Suprapubic skin (tissue), 4 donors: Measurements from ENCODE around the gene RPTOR. TPM values are rescaled to one million over a fixed set of nuclear protein-coding genes. Genes with fewer than 3 reads are reported as not detected.

ENCODE experiments used
- DNase-seq, 2 donors: peaks; one replicate each; pipeline ENCODE4 v3.0.0-alpha.2; 2019; ENCODE audit warnings: low spot score in 2 of 2
- H3K27ac ChIP-seq: fragments of 200-600 bp; sonication (generic); one replicate; pipeline ENCODE4 v1.5.1; 2019
- H3K27me3 ChIP-seq: fragments of 200-600 bp; sonication (generic); one replicate; pipeline ENCODE4 v1.5.1; 2019
- H3K36me3 ChIP-seq: fragments of 200-600 bp; sonication (generic); one replicate; pipeline ENCODE4 v1.5.1; 2019
- H3K4me1 ChIP-seq: fragments of 200-600 bp; sonication (generic); one replicate; pipeline ENCODE4 v1.5.1; 2019
- H3K4me3 ChIP-seq: fragments of 200-600 bp; sonication (generic); one replicate; pipeline ENCODE4 v1.5.1; 2019; ENCODE audit warnings: mild to moderate bottlenecking
- H3K9me3 ChIP-seq: fragments of 200-600 bp; sonication (generic); one replicate; pipeline ENCODE4 v1.5.1; 2019
- CTCF ChIP-seq, 2 donors: fragments of 200-600 bp in 1 of 2; fragments of 450-650 bp in 1 of 2; sonication (generic) in 1 of 2; IDR thresholded peaks; one replicate each; pipeline ENCODE4 v1.5.1; 2016 to 2019; ENCODE audit warnings: antibody characterized with exemption in 2 of 2, mild to moderate bottlenecking in 1 of 2, moderate library complexity in 1 of 2
- EP300 ChIP-seq: sonication (generic); formaldehyde crosslinking; IDR thresholded peaks from one replicate; pipeline ENCODE4 v1.6.1; 2017; ENCODE audit warnings: antibody characterized with exemption
- POLR2A ChIP-seq, 2 donors: fragments of 450-650 bp; IDR thresholded peaks; one replicate each; pipeline ENCODE4 v1.6.1; 2017; ENCODE audit warnings: antibody characterized with exemption in 2 of 2, mild to moderate bottlenecking in 2 of 2, moderate library complexity in 2 of 2
- POLR2AphosphoS5 ChIP-seq, 3 donors: sonication (generic); formaldehyde crosslinking; IDR thresholded peaks; one replicate each; pipeline ENCODE4 v1.6.1; 2017; ENCODE audit warnings: antibody characterized with exemption in 3 of 3
- WGBS: methylation state at CpG from one replicate; pipeline ENCODE4 v1.1.5; 2018; 5-methylcytosine and 5-hydroxymethylcytosine counted together
- total RNA-seq, 4 donors: library from RNA; depleted of rRNA; stranded (reverse); fragments of >200 nt; gene quantifications; one replicate each; pipeline ENCODE4 v1.1.0, GENCODE V29; 2016

RPTOR gene
- total RNA-seq, 4 donors from 2014 or later, result 45.8 to 84.6 (median 53.0) TPM

GRCh38 chr17:80513892-80514291 lies 30.7 kb upstream of the RPTOR start:
- DNase-seq, result no peak
- TF ChIP-seq CTCF (IDR thresholded peaks at IDR 0.05) (no peak), POLR2A (IDR thresholded peaks at IDR 0.05) (no peak), POLR2AphosphoS5 (IDR thresholded peaks at IDR 0.05) (no peak), EP300 (no peak)
- no peak overlapping the region for H3K4me3 ChIP-seq
- no peak overlapping the region for H3K27ac ChIP-seq
- peaks cover 7% of the 10 kb centered on the region for H3K4me1 ChIP-seq
- no peaks in the 10 kb centered on the region for H3K36me3 ChIP-seq
- 66% methylated on average over 7 of the region's 10 CpGs for WGBS
- H3K27me3 ChIP-seq, result peaks cover 28% of the 10 kb centered on the region
- H3K9me3 ChIP-seq, result no peaks in the 10 kb centered on the region

- Histone ChIP-seq H3K4me1 (peaks cover 7% of the 10 kb centered on the region), H3K9me3 (no peaks in the 10 kb centered on the region), H3K4me3 (no peak overlapping the region), H3K27ac (no peak overlapping the region), H3K36me3 (no peaks in the 10 kb centered on the region), H3K27me3 (peaks cover 20% of the 10 kb centered on the region)
- TF ChIP-seq CTCF (IDR thresholded peaks at IDR 0.05) (no peak), EP300 (no peak), POLR2A (IDR thresholded peaks at IDR 0.05) (no peak), POLR2AphosphoS5 (IDR thresholded peaks at IDR 0.05) (no peak)
- no peak for DNase-seq
- 78% methylated on average over 16 of the region's 17 CpGs for WGBS
Observed at GRCh38 chr17:80516171-80516932, 28.3 kb upstream of the RPTOR start.

GRCh38 chr17:80517641-80518040 lies 27.0 kb upstream of the RPTOR start:
- 94% methylated on average over 3 of the region's 3 CpGs for WGBS
- no peak for DNase-seq
- H3K9me3 ChIP-seq, result no peaks in the 10 kb centered on the region
- no peak overlapping the region for H3K4me3 ChIP-seq
- H3K27ac ChIP-seq, result no peak overlapping the region
- TF ChIP-seq CTCF (IDR thresholded peaks at IDR 0.05) (no peak), POLR2AphosphoS5 (IDR thresholded peaks at IDR 0.05) (no peak), EP300 (no peak), POLR2A (IDR thresholded peaks at IDR 0.05) (no peak)
- peaks cover 4% of the 10 kb centered on the region for H3K4me1 ChIP-seq
- H3K27me3 ChIP-seq, result peaks cover 19% of the 10 kb centered on the region
- no peaks in the 10 kb centered on the region for H3K36me3 ChIP-seq

GRCh38 chr17:80518392-80518791 lies 26.2 kb upstream of the RPTOR start:
- H3K36me3 ChIP-seq, result no peaks in the 10 kb centered on the region
- no peaks in the 10 kb centered on the region for H3K9me3 ChIP-seq
- H3K4me1 ChIP-seq, result peaks cover under 1% of the 10 kb centered on the region
- TF ChIP-seq CTCF (IDR thresholded peaks at IDR 0.05), result no peak
- no peak for DNase-seq
- no peak overlapping the region for H3K4me3 ChIP-seq
- no peak overlapping the region for H3K27ac ChIP-seq
- H3K27me3 ChIP-seq, result peaks cover 12% of the 10 kb centered on the region
- 72% methylated on average over 1 of the region's 1 CpG for WGBS

- no peak overlapping the region for H3K4me3 ChIP-seq
- H3K27ac ChIP-seq, result no peak overlapping the region
- 33% methylated on average over 6 of the region's 7 CpGs for WGBS
- H3K4me1 ChIP-seq, result no peaks in the 10 kb centered on the region
- H3K9me3 ChIP-seq, result no peaks in the 10 kb centered on the region
- no peak for TF ChIP-seq EP300
- TF ChIP-seq POLR2AphosphoS5 (IDR thresholded peaks at IDR 0.05), result no peak
- TF ChIP-seq POLR2A (IDR thresholded peaks at IDR 0.05), result no peak
- no peak for TF ChIP-seq CTCF (IDR thresholded peaks at IDR 0.05)
- no peak for DNase-seq
- peaks cover 12% of the 10 kb centered on the region for H3K27me3 ChIP-seq
- no peaks in the 10 kb centered on the region for H3K36me3 ChIP-seq
Observed at GRCh38 chr17:80519091-80519781, 25.4 kb upstream of the RPTOR start.
